Measurements from ENCODE around the gene PTPRD. TPM values are rescaled to one million over a fixed set of nuclear protein-coding genes. Genes with fewer than 3 reads are reported as not detected.

The PTPRD gene
- total and polyA plus RNA-seq, 2 donors (not counting 1 experiment from before 2014, with no cell fraction given), result not detected

- Histone ChIP-seq H2AFZ (ENCODE audit: insufficient read depth, low read depth, low read length, poor library complexity, severe bottlenecking) (no peak overlapping the region), H3K4me3 (ENCODE audit: control extremely low read depth in 1 of 5, extremely low read depth in 1 of 5, insufficient read depth in 1 of 5, low read depth in 2 of 5, low read length in 4 of 5) (no peak overlapping the region), H3K27ac (ENCODE audit: low read length in 2 of 2) (no peak overlapping the region), H4K20me1 (ENCODE audit: control insufficient read depth, insufficient read depth, low read length, poor library complexity, severe bottlenecking) (no peaks in the 10 kb centered on the region), H3K4me2 (replicated peaks; ENCODE audit: low read depth, low read length, poor library complexity, severe bottlenecking) (no peak overlapping the region), H3K27me3 (replicated peaks in 1 of 4; ENCODE audit: control extremely low read depth in 1 of 4, control insufficient read depth in 3 of 4, insufficient read depth in 4 of 4, low read length in 3 of 4) (no peaks in the 10 kb centered on the region), H3K4me1 (ENCODE audit: control insufficient read depth in 2 of 2, insufficient read depth in 2 of 2, low read length in 2 of 2) (no peaks in the 10 kb centered on the region), H3K9me3 (ENCODE audit: control extremely low read depth in 1 of 3, control insufficient read depth in 2 of 3, insufficient read depth in 1 of 3, low read length in 2 of 3) (no peaks in the 10 kb centered on the region), H3K9ac (ENCODE audit: low read length) (no peak overlapping the region), H3K36me3 (replicated peaks in 1 of 2; ENCODE audit: control extremely low read depth in 1 of 2, control insufficient read depth in 1 of 2, extremely low read depth in 1 of 2, insufficient read depth in 2 of 2, low read length in 1 of 2) (no peaks in the 10 kb centered on the region), H3K79me2 (ENCODE audit: control insufficient read depth, insufficient read depth, low read length) (no peaks in the 10 kb centered on the region)
- no peaks in the 10 kb centered on the region for H3K27me3 Mint-ChIP-seq
- POLR2A ChIA-PET, result no interaction called here
- CTCF ChIA-PET, result no interaction called here
- DNase-seq (no peak), ATAC-seq (ENCODE audit: low read depth) (no peak)
- H3K9me3 Mint-ChIP-seq (ENCODE audit: insufficient read depth), result no peaks in the 10 kb centered on the region
- no peak for TF ChIP-seq EZH2 (IDR thresholded peaks at IDR 0.05; ENCODE audit: borderline replicate concordance, insufficient read depth, low read depth, low read length, poor library complexity, severe bottlenecking)
- no peak for TF ChIP-seq CTCF (IDR thresholded peaks at IDR 0.05)
- no peak overlapping the region for H3K27ac Mint-ChIP-seq
- no peaks in the 10 kb centered on the region for H3K4me1 Mint-ChIP-seq
- intact Hi-C loops (cut with micrococcal nuclease), result no loop called here
- no CpG with 5 or more reads among the region's 1 CpG for WGBS (ENCODE audit: insufficient coverage)
- H3K4me3 Mint-ChIP-seq, result no peak overlapping the region
These were observed 1729.5 kb downstream of the PTPRD start for GRCh38 chr9:8883321-8883720.

GRCh38 chr9:8880060-8880459, 1732.7 kb downstream of the PTPRD start:
- no peaks in the 10 kb centered on the region for H3K27me3 ChIP-seq (replicated peaks in 1 of 4; ENCODE audit: control extremely low read depth in 1 of 4, control insufficient read depth in 3 of 4, insufficient read depth in 4 of 4, low read length in 3 of 4)
- no peaks in the 10 kb centered on the region for H3K9me3 ChIP-seq (ENCODE audit: control extremely low read depth in 1 of 3, control insufficient read depth in 2 of 3, insufficient read depth in 1 of 3, low read length in 2 of 3)
- Mint-ChIP-seq H3K9me3 (ENCODE audit: insufficient read depth) (no peaks in the 10 kb centered on the region), H3K27ac (no peak overlapping the region), H3K4me3 (no peak overlapping the region), H3K27me3 (no peaks in the 10 kb centered on the region), H3K4me1 (no peaks in the 10 kb centered on the region)
- no peaks in the 10 kb centered on the region for H3K4me1 ChIP-seq (ENCODE audit: control insufficient read depth in 2 of 2, insufficient read depth in 2 of 2, low read length in 2 of 2)
- TF ChIP-seq EZH2 (IDR thresholded peaks at IDR 0.05; ENCODE audit: borderline replicate concordance, insufficient read depth, low read depth, low read length, poor library complexity, severe bottlenecking) (no peak), CTCF (IDR thresholded peaks at IDR 0.05) (no peak)
- WGBS (ENCODE audit: insufficient coverage), result no CpG with 5 or more reads among the region's 3 CpGs
- H3K4me2 ChIP-seq (replicated peaks; ENCODE audit: low read depth, low read length, poor library complexity, severe bottlenecking), result no peak overlapping the region
- no peaks in the 10 kb centered on the region for H3K36me3 ChIP-seq (replicated peaks in 1 of 2; ENCODE audit: control extremely low read depth in 1 of 2, control insufficient read depth in 1 of 2, extremely low read depth in 1 of 2, insufficient read depth in 2 of 2, low read length in 1 of 2)
- H3K4me3 ChIP-seq (ENCODE audit: control extremely low read depth in 1 of 5, extremely low read depth in 1 of 5, insufficient read depth in 1 of 5, low read depth in 2 of 5, low read length in 4 of 5), result no peak overlapping the region
- intact Hi-C loops (cut with micrococcal nuclease), result no loop called here
- no peak overlapping the region for H3K9ac ChIP-seq (ENCODE audit: low read length)
- no peak for DNase-seq
- no peak for ATAC-seq (ENCODE audit: low read depth)
- H3K27ac ChIP-seq (ENCODE audit: low read length in 2 of 2), result no peak overlapping the region
- no peak overlapping the region for H2AFZ ChIP-seq (ENCODE audit: insufficient read depth, low read depth, low read length, poor library complexity, severe bottlenecking)
- CTCF ChIA-PET, result no interaction called here
- no peaks in the 10 kb centered on the region for H4K20me1 ChIP-seq (ENCODE audit: control insufficient read depth, insufficient read depth, low read length, poor library complexity, severe bottlenecking)
- no peaks in the 10 kb centered on the region for H3K79me2 ChIP-seq (ENCODE audit: control insufficient read depth, insufficient read depth, low read length)
- POLR2A ChIA-PET, result no interaction called here

All from B cell (primary cell).